Measurements from ENCODE around the gene NOSIP.

GRCh38 chr19:49556412-49557398, 23.7 kb downstream of the NOSIP start:
- TF ChIP-seq GATA2 (IDR thresholded peaks at IDR 0.05; ENCODE audit: low read depth, low read length) (no peak), GATA3 (IDR thresholded peaks at IDR 0.05; ENCODE audit: low read depth, low read length) (no peak)

Data from SH-SY5Y (cell line).